Epithelial cell of proximal tubule (primary cell): ENCODE measurements around the gene CCDC138. TPM values are rescaled to one million over a fixed set of nuclear protein-coding genes. Genes with fewer than 3 reads are reported as not detected.

Experiments
- DNase-seq: peaks from one replicate; pipeline ENCODE4 v3.0.0-alpha.2; 2011; ENCODE audit warnings: low read depth
- H3K4me3 ChIP-seq: 2 replicates; pipeline ENCODE4 v1.5.1; 2011; ENCODE audit warnings: low read depth, mild to moderate bottlenecking, low read length
- total RNA-seq: library from RNA; depleted of rRNA; stranded (reverse); fragments of >200 nt; gene quantifications from 2 replicates; pipeline ENCODE4 v1.2.3, GENCODE V29; 2015
- TF ChIP-seq, protein P1 (sequence below): conservative IDR thresholded peaks from 2 replicates; pipeline ENCODE4 v1.5.1; 2012; ENCODE audit warnings: low read depth, mild to moderate bottlenecking, low read length

CCDC138 gene
- total RNA-seq, 1 donor from 2014 or later: 9.7 TPM

- H3K4me3 ChIP-seq: no peak overlapping the region
- DNase-seq: no peak
- TF ChIP-seq, protein P1, sequence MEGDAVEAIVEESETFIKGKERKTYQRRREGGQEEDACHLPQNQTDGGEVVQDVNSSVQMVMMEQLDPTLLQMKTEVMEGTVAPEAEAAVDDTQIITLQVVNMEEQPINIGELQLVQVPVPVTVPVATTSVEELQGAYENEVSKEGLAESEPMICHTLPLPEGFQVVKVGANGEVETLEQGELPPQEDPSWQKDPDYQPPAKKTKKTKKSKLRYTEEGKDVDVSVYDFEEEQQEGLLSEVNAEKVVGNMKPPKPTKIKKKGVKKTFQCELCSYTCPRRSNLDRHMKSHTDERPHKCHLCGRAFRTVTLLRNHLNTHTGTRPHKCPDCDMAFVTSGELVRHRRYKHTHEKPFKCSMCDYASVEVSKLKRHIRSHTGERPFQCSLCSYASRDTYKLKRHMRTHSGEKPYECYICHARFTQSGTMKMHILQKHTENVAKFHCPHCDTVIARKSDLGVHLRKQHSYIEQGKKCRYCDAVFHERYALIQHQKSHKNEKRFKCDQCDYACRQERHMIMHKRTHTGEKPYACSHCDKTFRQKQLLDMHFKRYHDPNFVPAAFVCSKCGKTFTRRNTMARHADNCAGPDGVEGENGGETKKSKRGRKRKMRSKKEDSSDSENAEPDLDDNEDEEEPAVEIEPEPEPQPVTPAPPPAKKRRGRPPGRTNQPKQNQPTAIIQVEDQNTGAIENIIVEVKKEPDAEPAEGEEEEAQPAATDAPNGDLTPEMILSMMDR: no peak
Observed at GRCh38 chr2:108925286-108925685, 138.7 kb downstream of the CCDC138 start.

DNA sequence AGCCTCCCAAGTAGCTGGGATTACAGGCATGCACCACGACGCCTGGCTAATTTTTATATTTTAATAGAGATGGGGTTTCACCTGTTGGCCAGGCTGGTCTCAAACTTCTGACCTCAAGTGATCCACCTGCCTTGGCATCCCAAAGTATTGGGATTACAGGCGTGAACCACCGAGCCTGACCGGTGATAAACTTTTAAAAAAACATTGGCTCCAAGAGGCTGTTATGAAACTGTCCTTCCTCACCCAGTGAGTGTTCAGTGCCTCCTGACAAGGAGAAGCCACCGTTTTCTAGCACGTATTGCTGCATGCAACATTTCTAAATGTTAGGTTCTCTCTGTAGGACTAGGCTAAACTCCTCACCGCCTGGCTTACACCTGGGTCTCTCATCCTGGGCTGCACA, 139.2 kb downstream of the CCDC138 start:
- H3K4me3 ChIP-seq: no peak overlapping the region
- TF ChIP-seq, protein P1: no peak
- no peak for DNase-seq

Other genes starting within 250 kb of the CCDC138 start
- 40.5 and 41.0 TPM in 2 replicates for gene RANBP2, start 67.3 kb upstream of the CCDC138 start, total RNA-seq
- 0.65 and 1.0 TPM in 2 replicates for gene EDAR, start 202.4 kb downstream of the CCDC138 start, total RNA-seq